HepG2 (cell line): ENCODE data around the gene SUPT6H. TPM values are rescaled to one million over a fixed set of nuclear protein-coding genes. Genes with fewer than 3 reads are reported as not detected.

Experiments used
- CBX1 ChIP-seq: IDR thresholded peaks from one replicate; pipeline ENCODE4 v1.6.1; 2016; ENCODE audit warnings: antibody characterized with exemption, low read depth
- CCAR2 ChIP-seq: fragments of 200-400 bp; formaldehyde crosslinking; optimal IDR thresholded peaks from 2 replicates; pipeline ENCODE3; 2018; ENCODE audit warnings: low read depth, mild to moderate bottlenecking, low read length, moderate library complexity
- IRF2 ChIP-seq: IDR thresholded peaks from 2 replicates; pipeline ENCODE4 v1.6.1; 2018; ENCODE audit warnings: missing genetic modification reagents, missing compliant biosample characterization
- MAFK ChIP-seq, 2 experiments: IDR thresholded peaks in 1 of 2; conservative IDR thresholded peaks in 1 of 2; 2 replicates each; pipeline ENCODE4 v1.6.1; 2011; ENCODE audit warnings: improper control_type of control experiment in 2 of 2, low read length in 2 of 2
- MED1 ChIP-seq: sonication (generic); formaldehyde crosslinking; IDR thresholded peaks from 2 replicates; pipeline ENCODE4 v1.4.0; 2020; ENCODE audit warnings: missing genetic modification reagents
- NFKB2 ChIP-seq: sonication (generic); formaldehyde crosslinking; IDR thresholded peaks from 2 replicates; pipeline ENCODE4 v1.4.0; 2020; ENCODE audit warnings: missing genetic modification reagents, borderline replicate concordance
- RBFOX2 ChIP-seq: fragments of 200-400 bp; formaldehyde crosslinking; IDR thresholded peaks from 2 replicates; pipeline ENCODE4 v1.6.1; 2017; ENCODE audit warnings: low read depth, mild to moderate bottlenecking, low read length
- ZNF121 ChIP-seq: sonication (generic); formaldehyde crosslinking; IDR thresholded peaks from 2 replicates; pipeline ENCODE4 v1.5.0; 2020; ENCODE audit warnings: mild to moderate bottlenecking, missing genetic modification reagents
- ZNF225 ChIP-seq: sonication (generic); formaldehyde crosslinking; IDR thresholded peaks from 2 replicates; pipeline ENCODE4 v1.4.0; 2020; ENCODE audit warnings: mild to moderate bottlenecking, missing genetic modification reagents
- ZNF33A ChIP-seq: sonication (generic); formaldehyde crosslinking; IDR thresholded peaks from 2 replicates; pipeline ENCODE4 v1.5.1; 2020; ENCODE audit warnings: missing genetic modification reagents, mild to moderate bottlenecking, moderate library complexity, borderline replicate concordance
- ZNF652 ChIP-seq: IDR thresholded peaks from 2 replicates; pipeline ENCODE4 v1.6.1; 2016; ENCODE audit warnings: low read depth, borderline replicate concordance
- ZNF747 ChIP-seq: sonication (generic); formaldehyde crosslinking; IDR thresholded peaks from 2 replicates; pipeline ENCODE4 v1.8.1; 2023; ENCODE audit warnings: missing genetic modification reagents, mild to moderate bottlenecking, borderline replicate concordance
- polyA plus RNA-seq, 8 experiments: library from polyadenylated mRNA; depleted of rRNA in 3 of 8; stranded (reverse) in 7 of 8; unstranded in 1 of 8; fragments of >200 nt; fragmentation: Illumina TruSeq in 4 of 8; extraction: Trizol in 4 of 8; gene quantifications; 2 replicates each; pipeline versions ENCODE4 v1.2.1 to v1.2.3, GENCODE V29; 2011 to 2016; ENCODE audit warnings: low read depth in 4 of 8, missing spikeins in 1 of 8, mixed read lengths in 1 of 8; ENCODE audit not compliant: insufficient read depth in 1 of 8
- total RNA-seq, 5 experiments: library from RNA; depleted of rRNA; stranded (reverse); fragments of >200 nt; fragmentation: Illumina TruSeq; extraction: Trizol; gene quantifications; 2 replicates each; pipeline ENCODE4 v1.2.3, GENCODE V29; 2016; ENCODE audit warnings: low read depth in 1 of 5
- TF ChIP-seq, protein P1 (sequence below): sonication (generic); formaldehyde crosslinking; IDR thresholded peaks from 2 replicates; pipeline ENCODE4 v1.4.0; 2020; ENCODE audit warnings: missing genetic modification reagents, borderline replicate concordance
- TF ChIP-seq, protein P2 (sequence below): sonication (generic); formaldehyde crosslinking; IDR thresholded peaks from 2 replicates; pipeline ENCODE4 v1.4.0; 2020; ENCODE audit warnings: mild to moderate bottlenecking, missing genetic modification reagents
- TF ChIP-seq, protein P3 (sequence below): sonication (generic); formaldehyde crosslinking; IDR thresholded peaks from 2 replicates; pipeline ENCODE4 v1.9.0; 2022; ENCODE audit warnings: missing genetic modification reagents, mild to moderate bottlenecking, borderline replicate concordance
- TF ChIP-seq, protein P4 (sequence below): IDR thresholded peaks from 2 replicates; pipeline ENCODE4 v1.6.1; 2016; ENCODE audit warnings: missing compliant biosample characterization, missing genetic modification reagents, borderline replicate concordance
- TF ChIP-seq, protein P5 (sequence below): sonication (generic); formaldehyde crosslinking; IDR thresholded peaks from 2 replicates; pipeline ENCODE4 v1.8.1; 2023; ENCODE audit warnings: mild to moderate bottlenecking, missing genetic modification reagents, borderline replicate concordance
- TF ChIP-seq, protein P6 (sequence below): sonication (generic); formaldehyde crosslinking; IDR thresholded peaks from 2 replicates; pipeline ENCODE4 v1.8.0; 2022; ENCODE audit warnings: missing genetic modification reagents, low read depth, mild to moderate bottlenecking, borderline replicate concordance

The SUPT6H gene
- total and polyA plus RNA-seq, 2 of the 13 experiments (the other 11 are each of a cell fraction or from before 2014, with no cell fraction given): 32.7 to 39.9 TPM

DNA sequence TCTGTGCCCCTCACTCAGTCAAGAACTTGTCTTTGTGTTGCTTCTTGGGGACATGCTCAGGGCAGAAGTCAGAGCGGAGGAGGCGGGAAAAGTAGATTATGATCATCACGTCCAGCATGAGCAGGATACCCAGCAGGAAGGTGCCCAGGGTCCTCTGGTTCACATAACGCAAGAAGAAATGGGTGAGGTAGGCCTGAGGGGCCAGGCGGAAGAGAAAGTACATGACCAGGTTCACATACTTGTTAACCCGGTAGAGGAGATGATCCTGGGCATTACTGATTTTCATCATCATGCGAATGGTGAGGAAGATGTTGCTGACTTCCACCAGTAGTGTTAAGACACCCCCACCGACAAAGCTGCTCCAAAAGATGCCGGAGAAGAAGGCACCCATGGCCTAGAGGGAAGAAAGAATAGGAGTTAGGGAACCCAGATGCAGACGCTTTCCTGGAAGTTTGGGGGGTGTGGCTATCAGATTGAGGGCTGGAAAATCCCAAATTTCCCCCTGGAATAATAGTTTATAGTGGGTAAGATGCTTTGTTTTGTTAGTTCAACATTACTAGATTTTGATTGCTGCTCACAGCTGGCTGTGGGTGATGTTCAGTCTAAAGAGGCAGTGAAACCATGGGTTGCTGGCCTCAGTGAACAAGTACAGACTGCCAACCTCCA, 62.6 kb downstream of the SUPT6H start (continued):
- no peak for TF ChIP-seq ZNF33A (CRISPR knock-in tag)
- no peak for TF ChIP-seq ZNF225
- peak; percentile 27 for TF ChIP-seq RBFOX2
- TF ChIP-seq, protein P1, sequence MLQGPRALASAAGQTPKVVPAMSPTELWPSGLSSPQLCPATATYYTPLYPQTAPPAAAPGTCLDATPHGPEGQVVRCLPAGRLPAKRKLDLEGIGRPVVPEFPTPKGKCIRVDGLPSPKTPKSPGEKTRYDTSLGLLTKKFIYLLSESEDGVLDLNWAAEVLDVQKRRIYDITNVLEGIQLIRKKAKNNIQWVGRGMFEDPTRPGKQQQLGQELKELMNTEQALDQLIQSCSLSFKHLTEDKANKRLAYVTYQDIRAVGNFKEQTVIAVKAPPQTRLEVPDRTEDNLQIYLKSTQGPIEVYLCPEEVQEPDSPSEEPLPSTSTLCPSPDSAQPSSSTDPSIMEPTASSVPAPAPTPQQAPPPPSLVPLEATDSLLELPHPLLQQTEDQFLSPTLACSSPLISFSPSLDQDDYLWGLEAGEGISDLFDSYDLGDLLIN (CRISPR knock-in tag): no peak
- TF ChIP-seq, protein P2, sequence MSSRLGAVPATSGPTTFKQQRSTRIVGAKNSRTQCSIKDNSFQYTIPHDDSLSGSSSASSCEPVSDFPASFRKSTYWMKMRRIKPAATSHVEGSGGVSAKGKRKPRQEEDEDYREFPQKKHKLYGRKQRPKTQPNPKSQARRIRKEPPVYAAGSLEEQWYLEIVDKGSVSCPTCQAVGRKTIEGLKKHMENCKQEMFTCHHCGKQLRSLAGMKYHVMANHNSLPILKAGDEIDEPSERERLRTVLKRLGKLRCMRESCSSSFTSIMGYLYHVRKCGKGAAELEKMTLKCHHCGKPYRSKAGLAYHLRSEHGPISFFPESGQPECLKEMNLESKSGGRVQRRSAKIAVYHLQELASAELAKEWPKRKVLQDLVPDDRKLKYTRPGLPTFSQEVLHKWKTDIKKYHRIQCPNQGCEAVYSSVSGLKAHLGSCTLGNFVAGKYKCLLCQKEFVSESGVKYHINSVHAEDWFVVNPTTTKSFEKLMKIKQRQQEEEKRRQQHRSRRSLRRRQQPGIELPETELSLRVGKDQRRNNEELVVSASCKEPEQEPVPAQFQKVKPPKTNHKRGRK (CRISPR knock-in tag): no peak
- no peak for TF ChIP-seq MED1 (CRISPR knock-in tag)
- TF ChIP-seq, protein P3, sequence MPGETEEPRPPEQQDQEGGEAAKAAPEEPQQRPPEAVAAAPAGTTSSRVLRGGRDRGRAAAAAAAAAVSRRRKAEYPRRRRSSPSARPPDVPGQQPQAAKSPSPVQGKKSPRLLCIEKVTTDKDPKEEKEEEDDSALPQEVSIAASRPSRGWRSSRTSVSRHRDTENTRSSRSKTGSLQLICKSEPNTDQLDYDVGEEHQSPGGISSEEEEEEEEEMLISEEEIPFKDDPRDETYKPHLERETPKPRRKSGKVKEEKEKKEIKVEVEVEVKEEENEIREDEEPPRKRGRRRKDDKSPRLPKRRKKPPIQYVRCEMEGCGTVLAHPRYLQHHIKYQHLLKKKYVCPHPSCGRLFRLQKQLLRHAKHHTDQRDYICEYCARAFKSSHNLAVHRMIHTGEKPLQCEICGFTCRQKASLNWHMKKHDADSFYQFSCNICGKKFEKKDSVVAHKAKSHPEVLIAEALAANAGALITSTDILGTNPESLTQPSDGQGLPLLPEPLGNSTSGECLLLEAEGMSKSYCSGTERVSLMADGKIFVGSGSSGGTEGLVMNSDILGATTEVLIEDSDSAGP (CRISPR knock-in tag): no peak
- no peak for TF ChIP-seq ZNF652 (CRISPR knock-in tag)
- no peak for TF ChIP-seq NFKB2 (CRISPR knock-in tag)
- TF ChIP-seq ZNF747 (CRISPR knock-in tag): 0 out of 2 replicates have a peak, but pooled peaks have one; percentile 16
- TF ChIP-seq CCAR2: no peak
- TF ChIP-seq, protein P4, sequence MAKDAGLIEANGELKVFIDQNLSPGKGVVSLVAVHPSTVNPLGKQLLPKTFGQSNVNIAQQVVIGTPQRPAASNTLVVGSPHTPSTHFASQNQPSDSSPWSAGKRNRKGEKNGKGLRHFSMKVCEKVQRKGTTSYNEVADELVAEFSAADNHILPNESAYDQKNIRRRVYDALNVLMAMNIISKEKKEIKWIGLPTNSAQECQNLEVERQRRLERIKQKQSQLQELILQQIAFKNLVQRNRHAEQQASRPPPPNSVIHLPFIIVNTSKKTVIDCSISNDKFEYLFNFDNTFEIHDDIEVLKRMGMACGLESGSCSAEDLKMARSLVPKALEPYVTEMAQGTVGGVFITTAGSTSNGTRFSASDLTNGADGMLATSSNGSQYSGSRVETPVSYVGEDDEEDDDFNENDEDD (CRISPR knock-in tag): no peak
- TF ChIP-seq, protein P5, sequence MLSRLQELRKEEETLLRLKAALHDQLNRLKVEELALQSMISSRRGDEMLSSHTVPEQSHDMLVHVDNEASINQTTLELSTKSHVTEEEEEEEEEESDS (CRISPR knock-in tag): peak; percentile 76; the same call in 1 of the 2 replicates
- no peak for TF ChIP-seq MAFK (conservative IDR thresholded peaks at IDR 0.05 in 1 of 2, IDR thresholded peaks at IDR 0.05 in 1 of 2; ENCODE audit: low read length in 2 of 2)
- TF ChIP-seq CBX1: no peak
- TF ChIP-seq, protein P6, sequence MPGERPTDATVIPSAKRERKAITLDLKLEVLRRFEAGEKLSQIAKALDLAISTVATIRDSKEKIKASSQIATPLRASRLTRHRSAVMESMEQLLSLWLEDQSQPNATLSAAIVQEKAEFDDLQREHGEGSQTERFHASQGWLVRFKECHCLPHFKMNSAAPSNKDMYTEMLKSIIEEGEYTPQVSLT (CRISPR knock-in tag): no peak
- TF ChIP-seq IRF2 (CRISPR knock-in tag): no peak
- TF ChIP-seq ZNF121: no peak
